Measurements from ENCODE around the gene CD44.

DNA sequence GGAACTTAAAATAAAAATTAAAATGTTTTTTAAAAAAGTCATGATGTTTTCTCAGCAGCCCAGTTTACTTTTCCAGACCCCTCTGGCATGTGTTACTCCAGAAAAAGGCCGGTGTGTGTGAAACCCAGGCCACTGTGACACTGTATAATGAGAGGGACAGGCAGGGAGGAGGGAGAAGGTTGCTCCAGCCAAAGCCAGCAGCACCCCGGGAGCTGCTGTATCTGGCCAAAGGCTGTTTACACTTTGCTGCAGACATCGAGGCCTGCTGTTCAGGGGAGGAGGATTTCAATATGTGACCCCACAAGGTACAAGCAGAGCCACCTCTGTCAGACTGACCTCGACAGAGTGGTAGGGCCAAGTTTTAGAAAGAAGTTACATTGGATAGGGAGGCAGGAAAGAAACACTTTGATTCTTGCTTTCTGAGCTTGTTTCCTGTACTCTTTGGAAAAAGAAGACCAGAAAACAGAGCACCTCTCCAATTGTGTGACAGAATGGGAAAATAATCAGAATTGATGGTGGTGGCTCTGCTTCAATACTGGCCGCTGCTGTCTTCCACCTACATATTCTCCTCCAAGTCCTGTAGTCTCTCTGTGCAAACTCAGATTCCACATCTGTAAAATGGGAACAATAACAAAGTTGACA, 41.0 kb upstream of the CD44 start:
- TF ChIP-seq POLR2A (IDR thresholded peaks at IDR 0.05), result no peak
- TF ChIP-seq, protein P1, sequence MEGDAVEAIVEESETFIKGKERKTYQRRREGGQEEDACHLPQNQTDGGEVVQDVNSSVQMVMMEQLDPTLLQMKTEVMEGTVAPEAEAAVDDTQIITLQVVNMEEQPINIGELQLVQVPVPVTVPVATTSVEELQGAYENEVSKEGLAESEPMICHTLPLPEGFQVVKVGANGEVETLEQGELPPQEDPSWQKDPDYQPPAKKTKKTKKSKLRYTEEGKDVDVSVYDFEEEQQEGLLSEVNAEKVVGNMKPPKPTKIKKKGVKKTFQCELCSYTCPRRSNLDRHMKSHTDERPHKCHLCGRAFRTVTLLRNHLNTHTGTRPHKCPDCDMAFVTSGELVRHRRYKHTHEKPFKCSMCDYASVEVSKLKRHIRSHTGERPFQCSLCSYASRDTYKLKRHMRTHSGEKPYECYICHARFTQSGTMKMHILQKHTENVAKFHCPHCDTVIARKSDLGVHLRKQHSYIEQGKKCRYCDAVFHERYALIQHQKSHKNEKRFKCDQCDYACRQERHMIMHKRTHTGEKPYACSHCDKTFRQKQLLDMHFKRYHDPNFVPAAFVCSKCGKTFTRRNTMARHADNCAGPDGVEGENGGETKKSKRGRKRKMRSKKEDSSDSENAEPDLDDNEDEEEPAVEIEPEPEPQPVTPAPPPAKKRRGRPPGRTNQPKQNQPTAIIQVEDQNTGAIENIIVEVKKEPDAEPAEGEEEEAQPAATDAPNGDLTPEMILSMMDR (IDR thresholded peaks at IDR 0.05), result no peak
